NCI-H1930 (cell line): ENCODE data around the gene TLR2.
"Not testable (repeated sequence)": the region's sequence is repeated elsewhere in the genome, so short reads cannot be mapped to it uniquely, and the experiment has no call there.

Experiments
- DNase-seq, 2 experiments: peaks; one replicate each; lab custom pipeline; 2025; lab: John Stamatoyannopoulos, UW

TLR2 gene

DNA sequence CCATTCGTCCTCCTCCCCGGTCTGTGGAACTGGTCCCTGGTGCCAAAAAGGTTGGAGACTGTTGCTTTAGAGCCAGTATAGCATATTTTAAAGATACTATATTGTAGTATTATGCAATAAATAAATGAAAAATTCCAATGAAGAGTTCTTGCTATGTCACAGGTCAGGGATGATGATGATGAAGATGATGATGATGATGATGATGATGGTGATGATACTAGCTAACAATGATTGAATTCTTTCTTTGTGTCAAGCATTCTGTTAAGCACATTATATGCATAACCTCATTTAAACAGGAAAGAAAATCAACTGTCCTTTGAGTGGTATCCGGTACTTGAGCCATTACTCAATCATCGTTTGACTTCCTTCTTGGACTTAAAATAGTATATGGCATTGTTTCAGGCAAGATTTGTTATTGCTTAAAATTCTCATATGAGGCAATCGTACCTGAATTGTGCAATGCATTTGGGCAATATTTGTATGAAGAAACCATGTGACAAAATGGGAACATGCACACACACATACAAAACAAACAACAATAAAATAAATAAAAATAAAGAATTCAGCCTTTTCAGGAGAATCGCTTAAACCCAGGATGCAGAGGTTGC is 22.8 kb upstream of the TLR2 start:
- DNase-seq: no peak

DNA sequence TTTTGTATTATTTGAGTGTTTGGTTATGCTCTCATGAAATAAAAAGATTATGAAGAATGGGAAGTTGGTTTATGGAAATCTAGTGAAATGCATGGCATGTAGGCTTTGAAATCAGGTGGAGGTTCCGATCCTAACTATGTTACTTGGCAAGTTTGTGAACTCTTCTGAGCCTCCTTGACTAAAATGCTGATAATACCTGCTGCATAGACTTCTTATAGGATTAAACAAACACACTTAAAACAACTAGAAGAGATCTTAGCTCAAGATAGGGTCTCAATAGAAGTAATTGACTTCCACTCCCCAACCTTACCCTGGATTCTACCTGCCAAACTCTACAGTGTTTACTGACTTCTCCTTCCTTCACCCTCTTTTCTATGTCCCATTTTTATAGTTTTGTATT is 22.2 kb upstream of the TLR2 start:
- no peak for DNase-seq

DNA sequence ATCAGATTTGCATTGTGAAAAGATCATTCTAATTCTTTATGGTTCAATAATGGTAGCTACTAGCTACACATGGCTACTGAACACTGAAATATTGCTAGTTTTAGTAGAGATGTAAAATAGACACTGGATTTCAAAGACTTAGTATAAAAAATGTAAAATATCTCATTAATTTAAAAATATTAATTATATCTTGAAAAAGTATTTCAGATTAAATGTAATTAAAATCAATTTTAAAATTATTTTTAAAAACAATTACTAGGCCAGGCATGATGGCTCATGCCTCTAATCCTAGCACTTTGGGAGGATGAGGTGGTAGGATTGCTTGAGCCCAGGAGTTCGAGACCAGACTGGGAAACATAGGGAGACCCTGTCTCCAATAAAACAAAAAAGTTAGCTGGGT is 20.4 kb upstream of the TLR2 start:
- no peak for DNase-seq

DNA sequence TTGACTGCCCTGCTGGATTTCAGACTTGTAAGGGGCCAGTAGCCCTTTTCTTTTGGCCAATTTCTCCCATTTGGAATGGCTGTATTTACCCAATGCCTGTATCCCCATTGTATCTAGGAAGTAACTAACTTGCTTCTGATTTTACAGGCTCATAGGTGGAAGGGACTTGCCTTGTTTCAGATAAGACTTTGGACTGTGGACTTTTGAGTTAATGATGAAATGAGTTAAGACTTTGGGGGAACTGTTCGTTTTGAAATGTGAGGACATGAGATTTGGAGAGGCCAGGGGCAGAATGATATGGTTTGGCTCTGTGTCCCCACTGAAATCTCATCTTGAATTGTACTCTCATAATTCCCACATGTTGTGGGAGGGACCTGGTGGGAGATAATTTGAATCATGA is 17.6 kb upstream of the TLR2 start:
- DNase-seq: not testable (repeated sequence)

DNA sequence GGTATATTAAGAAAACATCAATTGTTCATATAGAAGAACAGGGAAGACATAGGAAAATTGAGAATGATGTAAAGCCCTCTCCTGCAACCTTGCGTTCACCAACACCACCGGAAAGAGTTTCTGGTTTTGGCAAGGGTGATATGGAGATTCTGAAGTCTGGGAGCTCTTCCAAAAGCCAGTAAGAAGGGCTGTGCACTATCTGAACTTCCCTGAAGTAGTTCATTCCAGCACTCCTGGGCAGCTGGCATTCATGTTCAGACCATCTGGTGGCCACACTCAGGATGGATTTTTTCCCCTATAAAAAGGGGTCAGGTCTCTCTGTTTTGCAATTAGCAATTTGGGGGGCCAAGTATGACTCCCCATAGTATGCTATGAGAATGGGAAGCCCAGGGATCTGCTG is 15.4 kb upstream of the TLR2 start:
- DNase-seq: no peak

DNA sequence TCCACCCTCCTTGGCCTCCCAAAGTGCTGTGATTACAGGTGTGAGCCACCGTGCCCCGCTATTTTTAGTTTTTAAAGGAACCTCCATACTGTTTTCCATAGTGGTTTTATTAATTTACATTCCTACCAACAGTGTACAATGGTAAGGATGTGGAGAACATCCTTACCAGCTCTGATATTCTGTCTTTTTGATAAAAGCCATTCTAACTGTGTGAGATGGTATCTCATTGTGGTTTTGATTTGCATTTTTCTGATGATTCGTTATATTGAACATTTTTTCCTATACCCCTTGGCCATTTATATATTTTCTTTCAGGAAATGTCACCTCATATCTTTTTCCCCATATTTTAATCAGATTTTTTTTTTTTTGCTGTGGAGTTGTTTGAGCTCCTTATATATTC is 14.2 kb upstream of the TLR2 start:
- DNase-seq: no peak

DNA sequence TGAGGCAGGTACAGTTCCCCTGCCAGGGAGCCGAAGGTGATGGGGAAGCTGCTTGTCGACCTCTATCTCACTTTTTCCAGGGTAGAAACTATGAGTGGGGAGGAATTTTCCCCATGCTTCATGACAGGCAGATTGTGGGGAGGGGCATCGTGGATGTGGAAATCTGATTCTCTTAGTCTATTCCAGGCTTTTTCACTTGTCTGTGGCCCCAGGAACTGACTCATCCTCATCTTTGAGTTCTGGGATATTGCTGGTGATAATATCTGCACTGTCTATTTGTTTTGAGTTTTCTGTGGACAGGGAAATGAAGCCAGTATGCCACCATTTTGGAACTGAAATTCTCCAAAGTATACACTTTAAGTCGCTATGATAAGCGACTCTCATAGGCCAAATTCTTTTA is 7.6 kb upstream of the TLR2 start:
- no peak for DNase-seq

DNA sequence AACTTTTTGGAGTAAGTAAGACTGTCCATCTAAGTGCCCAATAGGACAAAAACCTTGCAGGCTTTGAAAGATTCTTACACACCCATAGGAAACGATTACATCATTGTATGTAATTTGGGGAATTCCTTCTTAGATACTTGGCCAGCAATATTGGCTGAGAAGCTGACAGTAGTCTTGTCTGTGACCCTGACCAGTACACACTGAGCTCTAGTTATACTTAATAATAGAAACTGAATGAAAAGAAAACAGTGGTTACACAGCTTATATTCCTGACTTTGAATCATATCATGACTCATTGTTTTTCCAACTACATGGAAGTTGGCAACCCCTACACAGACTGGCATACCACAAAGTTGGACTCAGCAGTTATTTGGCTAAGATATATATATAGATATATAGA is 7.1 kb upstream of the TLR2 start:
- DNase-seq: no peak

DNA sequence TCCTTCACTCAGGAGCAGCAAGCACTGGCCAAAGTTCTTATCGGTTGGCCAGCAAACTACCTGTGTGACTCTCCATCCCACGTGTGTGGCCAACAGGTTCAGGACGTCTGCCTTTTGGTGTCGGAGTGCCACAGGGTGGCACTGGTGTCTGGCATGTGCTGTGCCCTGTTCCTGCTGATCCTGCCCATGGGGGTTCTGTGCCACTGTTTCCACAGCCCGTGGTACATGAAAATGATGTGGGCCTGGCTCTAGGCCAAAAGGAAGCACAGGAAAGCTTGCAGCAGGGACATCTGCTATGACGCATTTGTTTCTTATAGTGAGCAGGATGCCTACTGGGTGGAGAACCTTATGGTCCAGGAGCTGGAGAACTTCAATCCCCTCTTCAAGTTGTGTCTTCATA is 4.6 kb upstream of the TLR2 start:
- DNase-seq: no peak

DNA sequence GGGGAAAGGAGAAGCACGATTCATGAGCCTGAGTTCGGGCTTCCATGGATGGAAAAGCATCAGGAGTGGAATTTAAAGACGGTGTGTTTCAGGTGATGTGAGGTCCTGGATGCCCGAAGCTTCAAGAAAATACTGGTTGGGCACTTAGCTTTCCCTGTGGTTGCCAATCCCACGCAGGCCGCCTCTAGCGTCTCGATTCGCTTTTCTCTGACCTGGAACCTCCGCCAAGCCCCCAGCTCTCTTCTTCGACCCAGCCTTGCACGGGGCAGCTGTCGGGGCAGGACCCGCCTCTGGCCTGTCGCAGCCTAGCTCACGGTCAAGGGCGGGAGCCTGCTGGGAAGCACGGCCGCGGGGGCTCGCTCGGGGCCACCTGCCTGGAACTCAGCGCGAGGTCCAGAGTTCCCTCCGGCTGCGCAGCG is 308 bp upstream of the TLR2 start:
- DNase-seq: no peak

DNA sequence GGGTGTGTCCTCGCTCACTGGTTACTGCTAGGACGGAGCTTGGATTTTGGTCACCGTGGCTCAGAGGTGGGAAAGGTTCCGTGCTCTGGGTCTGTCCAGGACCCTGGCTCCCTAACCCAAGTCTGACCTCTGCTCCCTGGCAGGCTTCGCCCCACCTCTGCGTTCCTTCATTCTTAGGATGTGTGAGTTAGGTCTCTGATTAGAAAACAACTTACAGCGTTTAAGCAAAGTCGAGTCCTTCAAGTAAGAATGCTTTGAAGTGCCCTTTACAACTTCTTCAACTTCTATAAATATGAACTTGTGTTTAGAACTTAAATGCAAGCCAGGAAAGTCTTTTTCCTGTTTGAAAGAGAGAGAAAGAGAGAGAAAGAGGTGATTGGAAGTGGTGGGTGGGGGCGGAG is 891 bp downstream of the TLR2 start:
- no peak for DNase-seq

DNA sequence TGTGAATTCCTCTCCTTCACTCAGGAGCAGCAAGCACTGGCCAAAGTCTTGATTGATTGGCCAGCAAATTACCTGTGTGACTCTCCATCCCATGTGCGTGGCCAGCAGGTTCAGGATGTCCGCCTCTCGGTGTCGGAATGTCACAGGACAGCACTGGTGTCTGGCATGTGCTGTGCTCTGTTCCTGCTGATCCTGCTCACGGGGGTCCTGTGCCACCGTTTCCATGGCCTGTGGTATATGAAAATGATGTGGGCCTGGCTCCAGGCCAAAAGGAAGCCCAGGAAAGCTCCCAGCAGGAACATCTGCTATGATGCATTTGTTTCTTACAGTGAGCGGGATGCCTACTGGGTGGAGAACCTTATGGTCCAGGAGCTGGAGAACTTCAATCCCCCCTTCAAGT is 20.4 kb downstream of the TLR2 start:
- no peak for DNase-seq

DNA sequence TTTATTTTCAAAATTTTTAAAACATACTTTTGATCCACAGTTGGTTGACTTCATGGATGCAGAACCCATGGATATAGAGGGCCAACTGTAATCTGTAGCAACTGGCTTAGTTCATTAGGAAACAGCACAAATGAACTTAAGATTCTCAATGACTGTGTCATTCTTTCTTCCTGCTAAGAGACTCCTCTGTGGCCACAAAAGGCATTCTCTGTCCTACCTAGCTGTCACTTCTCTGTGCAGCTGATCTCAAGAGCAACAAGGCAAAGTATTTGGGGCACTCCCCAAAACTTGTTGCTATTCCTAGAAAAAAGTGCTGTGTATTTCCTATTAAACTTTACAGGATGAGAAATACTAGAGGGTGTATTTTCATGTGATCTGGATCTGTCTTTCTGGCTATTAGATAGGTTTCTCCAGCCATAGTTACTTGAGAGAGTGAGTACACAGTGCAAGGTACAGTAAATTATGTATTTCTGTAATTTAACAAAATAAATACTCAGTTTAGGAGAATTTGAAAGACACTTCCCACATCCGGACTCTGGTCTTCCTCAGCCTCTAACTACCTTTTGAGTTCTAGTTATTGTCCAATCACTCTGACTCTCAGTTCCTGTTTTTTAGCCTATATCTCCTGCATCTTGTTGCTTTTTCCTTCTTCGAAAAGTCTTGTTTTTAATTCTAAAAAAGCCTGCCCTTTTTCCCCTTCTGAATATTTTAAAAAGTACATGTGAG is 21.8 kb downstream of the TLR2 start:
- no peak for DNase-seq

DNA sequence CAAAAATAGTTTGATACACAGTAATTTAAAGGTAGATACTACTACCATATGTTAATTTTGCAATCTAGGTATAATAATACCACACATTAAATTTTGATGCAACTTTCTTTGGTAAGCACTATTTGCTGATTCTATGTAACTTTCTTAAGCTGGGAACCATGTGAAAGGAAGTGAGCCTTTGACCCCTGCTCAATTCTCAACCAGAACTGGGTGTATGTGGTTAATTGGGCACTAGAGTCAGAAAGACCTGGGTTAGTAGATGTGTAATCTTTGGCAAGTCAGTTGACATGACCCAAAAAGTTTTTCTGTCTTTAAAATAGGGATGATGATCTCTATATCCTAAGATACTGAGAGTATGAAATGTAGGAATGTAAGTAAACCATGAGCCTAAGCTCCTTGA is 22.4 kb downstream of the TLR2 start:
- no peak for DNase-seq

DNA sequence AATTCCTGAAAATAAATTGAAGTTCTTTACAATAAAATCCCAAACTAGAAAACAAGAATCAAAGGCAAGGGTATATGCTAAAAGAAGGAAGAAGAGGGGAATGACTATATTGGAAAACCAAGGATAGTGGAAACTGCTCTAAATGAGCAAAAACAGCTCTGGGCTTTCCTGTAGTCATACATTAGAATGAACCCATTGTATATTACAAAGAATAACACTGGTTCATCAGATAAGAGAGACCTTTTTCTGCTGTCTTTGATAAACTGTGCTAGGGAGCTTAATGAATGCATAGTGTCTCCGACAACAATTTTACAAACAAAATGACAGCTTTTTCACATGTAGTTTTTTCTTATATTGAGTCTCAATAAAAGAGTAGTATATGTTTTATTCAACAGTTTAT is 26.6 kb downstream of the TLR2 start:
- no peak for DNase-seq

DNA sequence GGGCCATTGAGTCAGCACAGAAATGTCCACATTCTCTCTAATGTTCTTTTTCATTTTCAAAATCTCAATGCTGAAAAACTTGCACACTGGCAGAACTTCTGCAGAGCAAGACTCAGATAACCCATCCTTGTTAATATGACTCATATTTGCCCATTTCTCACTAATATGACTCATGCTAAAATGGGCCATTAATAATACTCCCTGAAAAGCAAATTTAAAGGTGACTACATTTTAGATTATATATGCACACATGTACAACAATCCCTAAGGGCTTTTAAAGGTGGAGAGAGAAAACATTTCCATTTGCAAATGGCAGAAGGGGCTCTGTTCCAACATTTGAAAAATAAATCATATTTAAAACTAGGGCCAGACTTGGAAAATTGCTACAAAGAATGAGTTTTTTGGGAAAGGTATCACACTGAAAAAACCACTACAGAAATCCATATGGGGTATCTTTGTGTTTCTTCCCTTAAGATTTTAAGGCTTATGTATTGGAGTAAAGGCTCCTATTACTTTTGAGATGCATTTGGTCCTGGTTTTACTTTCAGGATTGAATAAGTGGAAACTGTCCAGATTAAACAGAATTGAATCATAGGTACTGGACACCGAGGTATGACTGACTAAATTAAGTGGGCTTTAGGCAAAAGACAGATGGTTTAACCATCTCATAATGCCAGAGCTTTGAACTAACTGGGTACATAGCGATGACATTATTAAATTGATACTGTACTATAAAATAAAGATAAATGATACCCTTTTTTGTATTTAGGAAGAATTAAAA is 30.0 kb downstream of the TLR2 start:
- no peak for DNase-seq

DNA sequence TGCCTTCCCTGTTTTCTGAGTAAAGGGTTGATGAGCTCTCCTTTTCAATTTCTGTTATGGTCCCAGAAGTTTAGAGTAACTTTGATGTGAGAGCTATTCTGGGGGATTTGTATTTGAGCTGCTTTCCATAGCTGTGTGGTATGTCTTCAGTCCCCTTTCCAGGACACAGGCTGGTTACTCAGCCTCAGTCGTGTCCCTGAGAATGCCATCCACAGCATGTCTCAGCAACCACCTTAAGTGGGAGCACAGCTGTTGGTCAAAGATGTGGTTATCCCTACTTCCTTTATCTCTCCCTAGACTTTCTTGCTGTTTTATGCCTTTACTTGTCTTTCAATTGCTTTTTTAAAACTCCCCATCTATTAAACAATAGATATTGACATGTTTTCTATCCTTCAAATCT is 38.0 kb downstream of the TLR2 start:
- DNase-seq: no peak

DNA sequence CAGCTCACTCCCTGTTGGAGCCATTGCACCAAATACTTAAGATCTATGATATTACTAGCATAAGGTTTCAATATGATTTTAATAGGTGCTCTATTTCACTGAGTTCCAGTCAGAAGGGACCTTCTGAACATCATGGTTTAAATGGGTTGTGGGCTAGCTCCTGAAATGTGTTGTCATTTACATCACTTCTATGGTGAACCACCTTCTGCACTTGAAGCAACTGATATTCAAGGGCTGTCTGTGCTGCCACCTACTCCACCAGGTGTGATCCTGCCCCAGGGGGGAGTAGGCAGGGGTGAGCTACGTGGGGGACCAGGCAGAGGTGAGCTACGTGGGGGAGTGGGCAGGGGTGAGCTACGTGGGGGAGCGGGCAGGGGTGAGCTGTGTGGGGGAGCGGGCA is 40.5 kb downstream of the TLR2 start:
- no peak for DNase-seq

DNA sequence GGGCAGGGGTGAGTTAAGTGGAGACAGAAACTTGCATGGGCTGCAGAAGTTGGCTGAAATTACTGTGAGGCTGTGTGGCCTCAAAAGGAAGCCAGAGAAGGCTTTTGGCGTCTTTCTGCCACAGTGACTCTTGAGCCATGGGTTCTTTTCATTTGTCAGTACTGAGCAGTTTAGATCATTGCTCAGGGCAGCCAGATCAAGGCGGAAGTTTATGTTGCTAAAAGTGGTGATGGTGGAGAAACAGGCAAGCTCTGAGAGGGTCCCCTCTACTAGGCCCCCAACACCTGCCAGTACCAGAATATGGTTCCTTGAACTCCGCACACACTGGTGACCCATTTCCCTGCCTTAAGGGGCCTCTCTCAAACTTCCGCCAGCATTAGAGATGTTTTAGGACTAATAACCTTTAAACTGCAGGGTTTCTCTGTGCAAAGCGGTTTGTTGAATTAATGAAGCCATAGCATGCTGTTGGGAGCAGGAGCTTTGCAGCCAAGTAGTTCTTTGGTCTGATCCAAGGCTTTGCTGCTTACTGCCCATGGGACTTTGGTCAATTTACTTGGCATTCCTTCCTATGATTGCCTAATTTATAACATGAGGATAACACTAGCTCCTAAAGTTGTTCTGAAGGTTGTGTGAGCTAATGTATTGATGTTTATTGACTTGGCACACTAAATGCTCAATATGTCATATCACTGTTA is 41.2 kb downstream of the TLR2 start:
- no peak for DNase-seq

DNA sequence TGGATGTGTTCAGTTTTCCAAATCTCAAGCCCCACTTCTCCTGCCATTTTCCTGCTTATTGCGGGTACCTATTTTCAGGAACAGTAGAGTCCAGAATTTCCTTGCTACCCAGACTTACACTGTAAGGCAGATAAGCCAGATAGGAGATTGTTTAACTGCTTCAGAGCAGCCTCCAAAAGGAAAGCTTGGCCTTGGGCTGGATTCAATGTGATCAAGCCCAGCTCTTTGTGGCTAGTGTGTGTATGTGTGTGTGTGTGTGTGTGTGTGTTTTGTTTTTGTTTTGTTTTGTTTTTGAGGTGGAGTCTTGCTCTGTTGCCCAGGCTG is 41.7 kb downstream of the TLR2 start:
- no peak for DNase-seq

DNA sequence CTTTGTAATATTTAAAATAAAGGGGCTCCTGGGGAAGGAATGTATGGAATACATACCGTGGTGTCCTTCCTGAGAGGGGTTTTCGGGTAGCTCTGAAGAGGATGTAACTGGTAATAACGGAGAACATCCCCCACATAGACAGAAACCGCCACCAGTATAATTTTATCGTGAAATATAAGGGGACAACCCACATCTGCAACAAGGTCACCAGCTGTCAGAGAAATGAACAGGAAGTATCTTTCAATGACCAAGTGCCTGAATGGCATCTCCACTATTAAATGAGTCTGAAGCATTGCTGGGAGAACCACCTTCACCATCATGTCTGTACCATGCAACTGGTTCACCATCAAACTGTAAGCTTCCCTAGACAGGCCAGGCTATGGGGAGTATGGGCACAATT is 44.1 kb downstream of the TLR2 start:
- no peak for DNase-seq

DNA sequence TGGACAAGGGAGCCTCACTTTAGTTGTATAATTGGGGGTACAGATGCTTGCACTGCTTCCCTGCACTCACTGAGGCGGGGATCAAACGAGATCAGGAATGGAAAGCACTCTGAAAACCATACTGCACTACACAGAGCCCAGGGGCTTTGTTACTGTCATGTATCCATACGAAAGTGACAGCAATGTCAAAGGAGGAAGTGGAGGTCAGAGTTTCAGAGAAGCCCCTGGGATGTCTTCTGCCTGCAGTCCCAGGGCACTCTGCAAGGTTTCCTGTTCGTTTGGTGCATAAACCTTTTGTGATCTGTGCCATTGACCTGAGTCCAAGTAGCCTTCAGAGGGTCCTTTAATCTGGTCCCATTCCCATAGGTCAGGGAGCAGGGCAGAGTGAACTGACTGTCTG is 44.6 kb downstream of the TLR2 start:
- DNase-seq: no peak

DNA sequence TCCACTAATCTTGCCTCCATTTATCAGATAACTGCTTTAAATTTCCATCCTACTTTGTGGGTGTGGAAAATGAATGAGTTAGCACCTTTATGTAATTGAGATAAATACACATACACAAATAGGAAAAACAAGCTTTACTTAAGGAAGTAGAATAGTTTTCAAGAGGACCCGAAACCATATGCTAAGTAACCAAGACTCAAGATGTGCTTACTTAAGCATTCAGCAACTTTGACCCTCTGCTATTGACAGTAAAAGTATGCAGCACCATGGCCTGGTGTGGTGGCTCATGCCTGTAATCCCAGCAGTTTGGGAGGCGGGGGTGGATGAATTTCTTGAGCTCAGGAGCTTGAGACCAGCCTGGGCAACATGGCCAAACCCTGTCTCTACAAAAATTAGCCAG is 45.8 kb downstream of the TLR2 start:
- no peak for DNase-seq
